ENCODE results near the gene KCNQ1. TPM values are rescaled to one million over a fixed set of nuclear protein-coding genes. Genes with fewer than 3 reads are reported as not detected.
A peak's percentile ranks its signal among the peaks of the same experiment; 100 is the strongest.

The KCNQ1 gene
- total and polyA plus RNA-seq, 9 of the 15 experiments (the other 6 are each of a cell fraction or from before 2014, with no cell fraction given) = 0.44 TPM; not detected in 8

DNA sequence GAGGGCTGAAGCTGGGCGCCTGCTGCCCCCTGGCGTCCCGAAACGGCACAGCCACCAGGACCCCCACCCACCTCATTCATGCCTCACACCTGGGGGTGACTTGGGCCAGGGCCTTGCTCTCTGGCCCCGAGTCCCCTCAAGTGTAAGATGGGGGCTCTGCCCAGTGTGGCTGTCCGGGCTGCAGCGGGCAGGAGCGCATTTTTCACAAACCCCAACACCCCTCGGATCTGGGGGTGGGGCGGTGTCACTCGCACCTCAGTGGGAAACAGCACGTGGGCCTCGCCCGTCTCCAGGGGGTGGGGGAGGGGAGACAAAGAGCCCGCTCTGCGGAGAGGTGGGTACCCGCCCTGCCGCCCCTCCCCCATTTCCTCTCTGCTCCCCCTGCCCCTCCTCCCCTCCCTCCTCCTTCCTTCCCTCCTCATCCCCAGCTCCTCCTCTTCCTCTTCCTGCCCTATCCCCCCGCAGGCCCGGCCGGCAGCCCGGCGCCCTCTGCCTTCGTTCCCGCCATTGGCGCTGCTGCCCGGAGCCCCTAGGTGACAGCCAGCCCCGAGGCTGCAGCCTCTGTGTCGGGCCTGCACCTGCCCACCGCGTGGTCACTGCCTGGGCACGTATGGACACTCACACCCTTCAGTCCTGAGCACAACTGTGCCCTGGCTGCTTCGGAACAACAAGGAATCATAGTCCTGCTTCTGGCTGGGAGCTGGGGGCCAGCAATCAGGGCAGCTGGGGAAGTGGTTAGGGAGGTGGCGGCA, 447.6 kb downstream of the KCNQ1 start (continued):
- TF ChIP-seq E2F6 (IDR thresholded peaks at IDR 0.05; ENCODE audit: borderline replicate concordance in 1 of 2, extremely low read depth in 1 of 2, insufficient read depth in 1 of 2, insufficient read length in 1 of 2, low read depth in 1 of 2, low read length in 1 of 2, poor library complexity in 1 of 2, severe bottlenecking in 1 of 2) = peak; percentile 30 to 84
- TF ChIP-seq, protein P1, sequence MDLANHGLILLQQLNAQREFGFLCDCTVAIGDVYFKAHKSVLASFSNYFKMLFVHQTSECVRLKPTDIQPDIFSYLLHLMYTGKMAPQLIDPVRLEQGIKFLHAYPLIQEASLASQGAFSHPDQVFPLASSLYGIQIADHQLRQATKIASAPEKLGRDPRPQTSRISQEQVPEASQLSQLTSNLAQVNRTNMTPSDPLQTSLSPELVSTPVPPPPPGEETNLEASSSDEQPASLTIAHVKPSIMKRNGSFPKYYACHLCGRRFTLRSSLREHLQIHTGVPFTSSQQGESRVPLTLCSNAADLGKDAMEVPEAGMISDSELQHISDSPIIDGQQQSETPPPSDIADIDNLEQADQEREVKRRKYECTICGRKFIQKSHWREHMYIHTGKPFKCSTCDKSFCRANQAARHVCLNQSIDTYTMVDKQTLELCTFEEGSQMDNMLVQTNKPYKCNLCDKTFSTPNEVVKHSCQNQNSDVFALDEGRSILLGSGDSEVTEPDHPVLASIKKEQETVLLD (IDR thresholded peaks at IDR 0.05) = peak; percentile 4; the same call in 1 of the 2 replicates
- peak; percentile 25; the same call in 1 of the 2 replicates for TF ChIP-seq ZBTB17 (CRISPR knock-in tag; IDR thresholded peaks at IDR 0.05)
- peak; percentile 65 for TF ChIP-seq HNRNPLL (IDR thresholded peaks at IDR 0.05; ENCODE audit: low read depth, low read length, poor library complexity, severe bottlenecking)
- TF ChIP-seq TGIF2 (CRISPR knock-in tag; IDR thresholded peaks at IDR 0.05) = no peak
- peak in 2 of 3 experiments; percentile 82 to 97; a peak in 4 of 6 replicates for TF ChIP-seq ZBTB11 (CRISPR knock-in tag; IDR thresholded peaks at IDR 0.05)
- peak; percentile 38 for TF ChIP-seq KDM5B (IDR thresholded peaks at IDR 0.05; ENCODE audit: insufficient replicate concordance, low read depth, low read length)
- peak; percentile 66 for TF ChIP-seq ZBTB33 (CRISPR knock-in tag; IDR thresholded peaks at IDR 0.05)
- TF ChIP-seq, protein P2, sequence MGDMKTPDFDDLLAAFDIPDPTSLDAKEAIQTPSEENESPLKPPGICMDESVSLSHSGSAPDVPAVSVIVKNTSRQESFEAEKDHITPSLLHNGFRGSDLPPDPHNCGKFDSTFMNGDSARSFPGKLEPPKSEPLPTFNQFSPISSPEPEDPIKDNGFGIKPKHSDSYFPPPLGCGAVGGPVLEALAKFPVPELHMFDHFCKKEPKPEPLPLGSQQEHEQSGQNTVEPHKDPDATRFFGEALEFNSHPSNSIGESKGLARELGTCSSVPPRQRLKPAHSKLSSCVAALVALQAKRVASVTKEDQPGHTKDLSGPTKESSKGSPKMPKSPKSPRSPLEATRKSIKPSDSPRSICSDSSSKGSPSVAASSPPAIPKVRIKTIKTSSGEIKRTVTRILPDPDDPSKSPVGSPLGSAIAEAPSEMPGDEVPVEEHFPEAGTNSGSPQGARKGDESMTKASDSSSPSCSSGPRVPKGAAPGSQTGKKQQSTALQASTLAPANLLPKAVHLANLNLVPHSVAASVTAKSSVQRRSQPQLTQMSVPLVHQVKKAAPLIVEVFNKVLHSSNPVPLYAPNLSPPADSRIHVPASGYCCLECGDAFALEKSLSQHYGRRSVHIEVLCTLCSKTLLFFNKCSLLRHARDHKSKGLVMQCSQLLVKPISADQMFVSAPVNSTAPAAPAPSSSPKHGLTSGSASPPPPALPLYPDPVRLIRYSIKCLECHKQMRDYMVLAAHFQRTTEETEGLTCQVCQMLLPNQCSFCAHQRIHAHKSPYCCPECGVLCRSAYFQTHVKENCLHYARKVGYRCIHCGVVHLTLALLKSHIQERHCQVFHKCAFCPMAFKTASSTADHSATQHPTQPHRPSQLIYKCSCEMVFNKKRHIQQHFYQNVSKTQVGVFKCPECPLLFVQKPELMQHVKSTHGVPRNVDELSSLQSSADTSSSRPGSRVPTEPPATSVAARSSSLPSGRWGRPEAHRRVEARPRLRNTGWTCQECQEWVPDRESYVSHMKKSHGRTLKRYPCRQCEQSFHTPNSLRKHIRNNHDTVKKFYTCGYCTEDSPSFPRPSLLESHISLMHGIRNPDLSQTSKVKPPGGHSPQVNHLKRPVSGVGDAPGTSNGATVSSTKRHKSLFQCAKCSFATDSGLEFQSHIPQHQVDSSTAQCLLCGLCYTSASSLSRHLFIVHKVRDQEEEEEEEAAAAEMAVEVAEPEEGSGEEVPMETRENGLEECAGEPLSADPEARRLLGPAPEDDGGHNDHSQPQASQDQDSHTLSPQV (IDR thresholded peaks at IDR 0.05) = peak; percentile 69; the same call in 1 of the 2 replicates
- TF ChIP-seq GATAD2A (IDR thresholded peaks at IDR 0.05) = 0 out of 2 replicates have a peak, but pooled peaks have one; percentile 12
- 0 out of 2 replicates have a peak, but pooled peaks have one; percentile 40 for TF ChIP-seq NR4A1 (CRISPR knock-in tag; IDR thresholded peaks at IDR 0.05)
- TF ChIP-seq NR4A1 (tag; IDR thresholded peaks at IDR 0.05) = no peak
